Tibial nerve (tissue), 4 donors: ENCODE data around the gene DNAI2. TPM values are rescaled to one million over a fixed set of nuclear protein-coding genes. Genes with fewer than 3 reads are reported as not detected.
A peak's percentile ranks its signal among the peaks of the same experiment; 100 is the strongest.

Experiments
- DNase-seq, 2 donors: peaks; one replicate each; pipeline ENCODE4 v3.0.0-alpha.2; 2019; ENCODE audit warnings: low spot score in 2 of 2
- H3K27ac ChIP-seq, 4 donors: fragments of 200-600 bp; sonication (generic) in 3 of 4; one replicate each; pipeline ENCODE4 v1.5.1; 2017 to 2019; ENCODE audit warnings: mild to moderate bottlenecking in 1 of 4
- H3K27me3 ChIP-seq, 2 donors: fragments of 200-600 bp; sonication (generic) in 1 of 2; one replicate each; pipeline versions ENCODE4 v1.5.1 to v1.6.0; 2017 to 2019
- H3K36me3 ChIP-seq, 3 donors: fragments of 200-600 bp; sonication (generic); one replicate each; pipeline ENCODE4 v1.5.1; 2018 to 2019
- H3K4me1 ChIP-seq, 4 donors: fragments of 200-600 bp; sonication (generic) in 3 of 4; one replicate each; pipeline ENCODE4 v1.5.1; 2017 to 2019
- H3K4me3 ChIP-seq, 4 donors: fragments of 200-600 bp; sonication (generic) in 3 of 4; one replicate each; pipeline ENCODE4 v1.5.1; 2017 to 2019; ENCODE audit warnings: mild to moderate bottlenecking in 1 of 4, moderate library complexity in 1 of 4
- H3K9me3 ChIP-seq, 4 donors: fragments of 200-600 bp; sonication (generic) in 3 of 4; one replicate each; pipeline ENCODE4 v1.5.1; 2017 to 2019
- EP300 ChIP-seq, 2 donors: sonication (generic); formaldehyde crosslinking; IDR thresholded peaks; one replicate each; pipeline ENCODE4 v1.6.1; 2017; ENCODE audit warnings: antibody characterized with exemption in 2 of 2, mild to moderate bottlenecking in 1 of 2
- POLR2A ChIP-seq, 2 donors: fragments of 450-650 bp; IDR thresholded peaks; one replicate each; pipeline ENCODE4 v1.6.1; 2017; ENCODE audit warnings: antibody characterized with exemption in 2 of 2, mild to moderate bottlenecking in 2 of 2, moderate library complexity in 2 of 2
- WGBS, 2 donors: methylation state at CpG; one replicate each; pipeline ENCODE4 v1.1.5; 2018; 5-methylcytosine and 5-hydroxymethylcytosine counted together
- total RNA-seq, 4 donors: library from RNA; depleted of rRNA; stranded (reverse); fragments of >200 nt; gene quantifications; one replicate each; pipeline ENCODE4 v1.1.0, GENCODE V29; 2016
- TF ChIP-seq, protein P1 (sequence below), 5 experiments: fragments of 200-600 bp in 3 of 5; fragments of 450-650 bp in 2 of 5; sonication (generic) in 3 of 5; IDR thresholded peaks; one replicate each; pipeline ENCODE4 v1.5.1; 2016 to 2019; ENCODE audit warnings: antibody characterized with exemption in 5 of 5, mild to moderate bottlenecking in 3 of 5, moderate library complexity in 2 of 5

The DNAI2 gene
- total RNA-seq, 4 donors from 2014 or later = 0.60 TPM; not detected in 3

- no peak for TF ChIP-seq POLR2A (IDR thresholded peaks at IDR 0.05)
- no peak for TF ChIP-seq EP300 (IDR thresholded peaks at IDR 0.05)
- TF ChIP-seq, protein P1, sequence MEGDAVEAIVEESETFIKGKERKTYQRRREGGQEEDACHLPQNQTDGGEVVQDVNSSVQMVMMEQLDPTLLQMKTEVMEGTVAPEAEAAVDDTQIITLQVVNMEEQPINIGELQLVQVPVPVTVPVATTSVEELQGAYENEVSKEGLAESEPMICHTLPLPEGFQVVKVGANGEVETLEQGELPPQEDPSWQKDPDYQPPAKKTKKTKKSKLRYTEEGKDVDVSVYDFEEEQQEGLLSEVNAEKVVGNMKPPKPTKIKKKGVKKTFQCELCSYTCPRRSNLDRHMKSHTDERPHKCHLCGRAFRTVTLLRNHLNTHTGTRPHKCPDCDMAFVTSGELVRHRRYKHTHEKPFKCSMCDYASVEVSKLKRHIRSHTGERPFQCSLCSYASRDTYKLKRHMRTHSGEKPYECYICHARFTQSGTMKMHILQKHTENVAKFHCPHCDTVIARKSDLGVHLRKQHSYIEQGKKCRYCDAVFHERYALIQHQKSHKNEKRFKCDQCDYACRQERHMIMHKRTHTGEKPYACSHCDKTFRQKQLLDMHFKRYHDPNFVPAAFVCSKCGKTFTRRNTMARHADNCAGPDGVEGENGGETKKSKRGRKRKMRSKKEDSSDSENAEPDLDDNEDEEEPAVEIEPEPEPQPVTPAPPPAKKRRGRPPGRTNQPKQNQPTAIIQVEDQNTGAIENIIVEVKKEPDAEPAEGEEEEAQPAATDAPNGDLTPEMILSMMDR (IDR thresholded peaks at IDR 0.05) = no peak
- H3K9me3 ChIP-seq = no peaks in the 10 kb centered on the region
- peaks cover 0 to 71% (median 36%) of the 10 kb centered on the region in 4 donors for H3K4me1 ChIP-seq
- no peak for DNase-seq
- peak overlapping the region; percentile 62 to 92 (median 70) for H3K27ac ChIP-seq
- H3K4me3 ChIP-seq = no peak overlapping the region
- WGBS, 2 donors = 68 to 70% methylated on average over 6 of the region's 6 CpGs
- H3K36me3 ChIP-seq = peaks cover 0 to 25% (median 0%) of the 10 kb centered on the region in 3 donors
- no peaks in the 10 kb centered on the region for H3K27me3 ChIP-seq
These were observed 29.5 kb upstream of the DNAI2 start for GRCh38 chr17:74244548-74244947.

DNA sequence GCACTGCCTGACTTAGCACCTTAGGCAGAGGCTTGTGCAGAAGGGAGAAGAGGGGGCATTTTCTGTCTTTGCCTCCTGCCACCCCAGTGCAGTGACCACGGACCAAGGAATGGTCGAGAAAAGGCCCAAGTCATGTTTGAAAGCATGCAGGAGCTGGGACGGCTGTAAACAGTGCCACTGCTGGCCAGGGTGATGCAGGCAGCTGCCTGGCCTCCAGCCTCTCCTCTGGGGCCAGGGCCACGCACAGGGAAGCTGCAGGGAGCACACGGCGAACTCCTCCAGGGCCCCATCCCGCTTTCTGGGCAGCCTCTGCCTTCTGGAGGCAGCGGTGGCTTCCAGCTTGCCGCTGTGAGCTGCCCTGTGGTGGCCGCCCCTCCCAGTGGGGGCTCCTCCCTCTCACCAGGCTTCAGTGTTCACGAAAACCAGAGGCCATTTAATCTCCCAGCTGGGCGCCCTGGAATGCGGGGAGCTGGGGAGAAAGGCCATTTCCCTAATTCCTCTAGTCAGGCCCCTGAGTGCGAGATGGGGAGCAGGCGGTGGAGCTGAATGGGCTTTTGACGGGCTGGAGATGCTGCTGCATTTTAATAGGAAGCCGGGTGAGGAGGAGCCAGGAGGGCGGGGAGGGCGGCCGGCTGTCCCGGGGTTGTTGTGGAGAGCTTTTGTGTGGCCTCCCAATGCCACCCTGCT lies 28.7 kb upstream of the DNAI2 start:
- H3K27me3 ChIP-seq = no peaks in the 10 kb centered on the region
- no peaks in the 10 kb centered on the region for H3K9me3 ChIP-seq
- no peak for DNase-seq
- TF ChIP-seq EP300 (IDR thresholded peaks at IDR 0.05) = peak in 1 of 2 donors; percentile 52
- TF ChIP-seq, protein P1 (IDR thresholded peaks at IDR 0.05) = no peak
- TF ChIP-seq POLR2A (IDR thresholded peaks at IDR 0.05) = no peak
- peaks cover 0 to 32% (median 0%) of the 10 kb centered on the region in 3 donors for H3K36me3 ChIP-seq
- H3K27ac ChIP-seq = peak overlapping the region; percentile 46 to 92 (median 70)
- WGBS, 2 donors = 62 to 63% methylated on average over 14 to 21 of the region's 21 CpGs
- H3K4me1 ChIP-seq = peaks cover 0 to 65% (median 33%) of the 10 kb centered on the region in 4 donors
- no peak overlapping the region for H3K4me3 ChIP-seq

GRCh38 chr17:74245871-74246270 lies 28.2 kb upstream of the DNAI2 start:
- Histone ChIP-seq H3K27me3 (no peaks in the 10 kb centered on the region), H3K27ac (peak overlapping the region; percentile 46 to 92 (median 70)), H3K4me3 (no peak overlapping the region), H3K36me3 (peaks cover 0 to 34% (median 0%) of the 10 kb centered on the region in 3 donors), H3K4me1 (peaks cover 0 to 60% (median 28%) of the 10 kb centered on the region in 4 donors), H3K9me3 (no peaks in the 10 kb centered on the region)
- TF ChIP-seq POLR2A (IDR thresholded peaks at IDR 0.05) = no peak
- TF ChIP-seq, protein P1 (IDR thresholded peaks at IDR 0.05) = no peak
- TF ChIP-seq EP300 (IDR thresholded peaks at IDR 0.05) = no peak
- peak in 1 of 2 donors; percentile 19 for DNase-seq
- 20 to 56% methylated on average over 5 of the region's 5 CpGs for WGBS, 2 donors

GRCh38 chr17:74249590-74250270 lies 24.3 kb upstream of the DNAI2 start:
- Histone ChIP-seq H3K4me1 (peaks cover 0 to 21% (median 8%) of the 10 kb centered on the region in 4 donors), H3K9me3 (no peaks in the 10 kb centered on the region), H3K36me3 (peaks cover 0 to 69% (median 0%) of the 10 kb centered on the region in 3 donors), H3K4me3 (no peak overlapping the region), H3K27ac (no peak overlapping the region), H3K27me3 (no peaks in the 10 kb centered on the region)
- TF ChIP-seq EP300 (IDR thresholded peaks at IDR 0.05) (no peak), POLR2A (IDR thresholded peaks at IDR 0.05) (no peak)
- TF ChIP-seq, protein P1 (IDR thresholded peaks at IDR 0.05) = no peak
- 74 to 75% methylated on average over 10 to 16 of the region's 17 CpGs for WGBS, 2 donors
- DNase-seq = no peak
